NB4 (cell line): Measurements from ENCODE around the gene DENND10.
A peak's percentile ranks its signal among the peaks of the same experiment; 100 is the strongest.

Experiments used
- CTCF ChIP-seq: IDR thresholded peaks from one replicate; pipeline ENCODE4 v1.5.1; 2012; ENCODE audit warnings: low read depth, low read length
- MYC ChIP-seq: IDR thresholded peaks from 2 replicates; pipeline ENCODE4 v1.6.1; 2011; ENCODE audit warnings: low read depth, low read length
- POLR2A ChIP-seq: IDR thresholded peaks from 2 replicates; pipeline ENCODE4 v1.6.1; 2011; ENCODE audit warnings: mild to moderate bottlenecking; ENCODE audit not compliant: insufficient read length; ENCODE audit errors: extremely low read depth
- TF ChIP-seq, protein P1 (sequence below): IDR thresholded peaks from 2 replicates; pipeline ENCODE4 v1.6.1; 2011; ENCODE audit warnings: low read depth, low read length

DNA sequence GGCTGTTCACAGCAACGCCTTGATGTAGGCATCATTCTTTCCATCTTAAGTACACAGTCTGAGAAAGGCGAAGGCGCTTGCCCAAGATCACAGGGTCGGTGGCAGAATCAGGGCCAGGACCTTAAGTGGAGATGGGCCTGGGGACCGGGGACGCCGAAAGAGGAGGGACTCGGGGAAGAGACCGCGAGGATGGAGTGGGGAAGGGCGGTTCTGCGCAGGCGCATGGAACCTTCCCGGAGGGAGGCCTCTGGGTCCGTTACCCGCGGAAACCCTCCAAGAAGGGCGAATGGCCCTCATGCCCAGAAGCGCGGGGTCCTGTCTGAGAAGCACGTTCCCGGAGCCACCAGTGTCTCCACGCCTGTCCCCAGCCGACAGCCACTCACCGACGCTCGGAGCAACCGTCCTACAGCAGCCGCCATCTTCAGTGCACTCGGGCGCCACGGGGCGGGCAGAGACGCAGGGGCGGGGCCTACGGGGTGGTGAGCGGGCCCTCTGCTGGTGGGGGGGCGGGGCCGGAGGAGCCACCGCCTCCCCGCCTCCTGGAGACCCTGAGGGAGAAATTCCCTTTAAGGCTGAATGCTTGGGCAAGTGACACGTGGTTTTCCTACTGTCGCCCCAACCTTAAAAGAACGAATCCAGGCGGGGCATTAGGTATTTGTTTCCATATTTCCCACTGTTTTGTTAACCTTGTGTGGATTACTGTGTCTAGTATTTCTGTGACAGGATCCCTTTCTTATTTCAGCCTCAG is 74.6 kb downstream of the DENND10 start, which contains the start of gene PRDX3:
- no peak for TF ChIP-seq CTCF
- TF ChIP-seq, protein P1, sequence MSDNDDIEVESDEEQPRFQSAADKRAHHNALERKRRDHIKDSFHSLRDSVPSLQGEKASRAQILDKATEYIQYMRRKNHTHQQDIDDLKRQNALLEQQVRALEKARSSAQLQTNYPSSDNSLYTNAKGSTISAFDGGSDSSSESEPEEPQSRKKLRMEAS, result peak; percentile 97
- peak; percentile 98 for TF ChIP-seq POLR2A
- TF ChIP-seq MYC, result peak; percentile 90
